ENCODE data around the gene TCEANC. TPM values are rescaled to one million over a fixed set of nuclear protein-coding genes. Genes with fewer than 3 reads are reported as not detected.
"Not testable (repeated sequence)": the region's sequence is repeated elsewhere in the genome, so short reads cannot be mapped to it uniquely, and the experiment has no call there.

The TCEANC gene
- total RNA-seq, 4 donors from 2014 or later, result 2.7 to 5.3 (median 4.0) TPM

DNA sequence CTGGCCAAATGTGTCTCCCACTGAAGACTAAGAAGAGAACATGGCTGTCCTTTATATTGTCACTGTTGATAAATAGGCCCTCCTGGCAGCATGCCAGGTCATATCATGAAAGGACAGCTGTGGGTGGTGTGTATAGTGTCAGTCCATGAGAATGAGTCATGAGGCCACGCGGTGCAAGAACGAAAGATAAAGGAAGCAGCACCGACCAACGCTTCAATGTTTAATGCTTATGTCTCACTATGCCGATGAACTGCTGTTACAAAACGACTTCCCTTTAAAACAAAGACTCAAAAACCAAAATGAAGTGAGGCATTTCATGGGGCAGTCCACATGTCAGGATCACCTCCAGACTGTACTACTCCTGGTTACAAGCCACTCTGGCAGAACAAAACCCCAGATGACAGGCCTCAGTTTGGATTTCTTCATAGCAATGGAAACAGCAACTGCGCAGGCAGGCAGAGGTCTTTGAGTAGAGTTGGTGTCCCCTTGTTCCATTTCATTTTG, 5.2 kb upstream of the TCEANC start:
- WGBS, 2 donors (ENCODE audit: low coverage in 1 of 2), result 14 to 59% methylated on average over 2 to 7 of the region's 8 CpGs
- Histone ChIP-seq H3K27ac (no peak overlapping the region), H3K4me1 (peaks cover 0 to 6% (median 0%) of the 10 kb centered on the region in 3 donors), H3K36me3 (no peaks in the 10 kb centered on the region), H3K4me3 (no peak overlapping the region), H3K27me3 (no peaks in the 10 kb centered on the region), H3K9me3 (no peaks in the 10 kb centered on the region)
- no peak for ATAC-seq
- TF ChIP-seq EP300 (IDR thresholded peaks at IDR 0.05), result no peak
- peak; percentile 16 for TF ChIP-seq POLR2AphosphoS5 (IDR thresholded peaks at IDR 0.05)
- TF ChIP-seq, protein P1, sequence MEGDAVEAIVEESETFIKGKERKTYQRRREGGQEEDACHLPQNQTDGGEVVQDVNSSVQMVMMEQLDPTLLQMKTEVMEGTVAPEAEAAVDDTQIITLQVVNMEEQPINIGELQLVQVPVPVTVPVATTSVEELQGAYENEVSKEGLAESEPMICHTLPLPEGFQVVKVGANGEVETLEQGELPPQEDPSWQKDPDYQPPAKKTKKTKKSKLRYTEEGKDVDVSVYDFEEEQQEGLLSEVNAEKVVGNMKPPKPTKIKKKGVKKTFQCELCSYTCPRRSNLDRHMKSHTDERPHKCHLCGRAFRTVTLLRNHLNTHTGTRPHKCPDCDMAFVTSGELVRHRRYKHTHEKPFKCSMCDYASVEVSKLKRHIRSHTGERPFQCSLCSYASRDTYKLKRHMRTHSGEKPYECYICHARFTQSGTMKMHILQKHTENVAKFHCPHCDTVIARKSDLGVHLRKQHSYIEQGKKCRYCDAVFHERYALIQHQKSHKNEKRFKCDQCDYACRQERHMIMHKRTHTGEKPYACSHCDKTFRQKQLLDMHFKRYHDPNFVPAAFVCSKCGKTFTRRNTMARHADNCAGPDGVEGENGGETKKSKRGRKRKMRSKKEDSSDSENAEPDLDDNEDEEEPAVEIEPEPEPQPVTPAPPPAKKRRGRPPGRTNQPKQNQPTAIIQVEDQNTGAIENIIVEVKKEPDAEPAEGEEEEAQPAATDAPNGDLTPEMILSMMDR (IDR thresholded peaks at IDR 0.05), result no peak
- no peak for TF ChIP-seq POLR2A (IDR thresholded peaks at IDR 0.05)

DNA sequence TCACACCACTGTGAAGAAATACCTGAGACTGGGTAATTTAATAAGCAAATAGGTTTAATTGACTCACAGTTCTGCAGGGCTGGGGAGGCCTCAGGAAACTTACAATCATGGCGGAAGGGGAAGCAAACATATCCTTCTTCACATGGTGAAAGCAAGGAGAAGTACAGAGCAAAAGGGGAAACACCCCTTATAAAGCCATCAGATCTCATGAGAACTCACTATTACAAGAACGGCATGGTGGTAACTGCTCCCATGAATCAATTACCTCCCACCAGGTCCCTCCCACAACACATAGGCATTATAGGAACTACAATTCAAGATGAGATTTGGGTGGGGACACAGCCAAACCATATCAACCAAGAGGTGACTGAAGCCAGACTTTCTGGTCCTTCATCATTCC, 4.6 kb upstream of the TCEANC start:
- H3K9me3 ChIP-seq, H3K27me3 ChIP-seq, H3K4me1 ChIP-seq, H3K4me3 ChIP-seq, ATAC-seq, H3K27ac ChIP-seq, H3K36me3 ChIP-seq: not testable (repeated sequence)
- 86% methylated on average over 2 of the region's 2 CpGs; no CpG with 5 or more reads in 1 of the 2 donors for WGBS, 2 donors (ENCODE audit: low coverage in 1 of 2)

DNA sequence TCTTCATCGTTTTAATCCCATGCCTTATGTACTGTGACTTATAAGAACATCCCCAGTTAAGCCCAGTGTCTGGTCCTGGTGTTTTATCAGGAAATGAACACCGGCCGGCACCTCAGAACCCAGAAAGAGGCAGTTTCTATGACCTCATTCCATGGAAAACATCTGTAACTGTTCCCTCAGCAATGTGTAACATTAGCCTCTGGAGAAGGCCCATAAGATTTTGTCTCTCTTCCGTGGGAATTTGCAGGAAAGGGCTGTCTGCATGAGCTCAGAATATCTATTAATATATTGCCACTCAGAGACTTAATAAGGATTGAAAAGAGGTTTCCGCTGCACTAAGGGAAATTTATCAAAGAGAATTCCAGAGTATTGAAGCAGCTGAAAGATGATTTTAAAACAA, 3.1 kb upstream of the TCEANC start:
- Histone ChIP-seq H3K36me3 (no peaks in the 10 kb centered on the region), H3K4me1 (peaks cover 0 to 14% (median 0%) of the 10 kb centered on the region in 3 donors), H3K27ac (no peak overlapping the region), H3K4me3 (no peak overlapping the region), H3K9me3 (no peaks in the 10 kb centered on the region), H3K27me3 (no peaks in the 10 kb centered on the region)
- 67% methylated on average over 5 of the region's 5 CpGs; no CpG with 5 or more reads in 1 of the 2 donors for WGBS, 2 donors (ENCODE audit: low coverage in 1 of 2)
- TF ChIP-seq POLR2AphosphoS5 (IDR thresholded peaks at IDR 0.05), result no peak
- TF ChIP-seq EP300 (IDR thresholded peaks at IDR 0.05), result no peak
- TF ChIP-seq, protein P1 (IDR thresholded peaks at IDR 0.05), result no peak
- no peak for TF ChIP-seq POLR2A (IDR thresholded peaks at IDR 0.05)
- no peak for ATAC-seq

DNA sequence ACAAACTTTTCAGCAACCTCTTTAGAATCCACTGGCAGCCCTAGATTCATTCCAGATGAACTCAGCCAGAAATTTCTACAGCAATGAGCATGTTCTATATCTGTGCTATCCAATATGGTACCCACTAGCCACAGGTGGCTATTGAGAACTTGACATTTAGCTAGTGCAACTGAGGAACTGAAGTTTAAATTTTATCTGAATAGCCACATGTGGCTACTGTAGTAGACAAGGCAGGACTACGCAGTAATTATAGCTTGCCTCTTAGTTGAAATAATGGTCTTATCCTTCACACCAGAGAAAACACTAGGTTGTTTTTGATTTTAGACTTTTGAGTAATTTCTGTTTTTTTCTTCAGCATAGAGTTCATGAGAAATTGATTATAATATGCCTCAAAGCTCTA, 2.6 kb upstream of the TCEANC start:
- Histone ChIP-seq H3K9me3 (no peaks in the 10 kb centered on the region), H3K27me3 (no peaks in the 10 kb centered on the region), H3K4me1 (peaks cover 0 to 14% (median 0%) of the 10 kb centered on the region in 3 donors), H3K36me3 (no peaks in the 10 kb centered on the region), H3K4me3 (no peak overlapping the region), H3K27ac (no peak overlapping the region)
- no peak for ATAC-seq
- 56 to 100% methylated on average over 1 of the region's 1 CpG for WGBS, 2 donors (ENCODE audit: low coverage in 1 of 2)
- TF ChIP-seq EP300 (IDR thresholded peaks at IDR 0.05), result no peak
- no peak for TF ChIP-seq POLR2A (IDR thresholded peaks at IDR 0.05)
- TF ChIP-seq, protein P1 (IDR thresholded peaks at IDR 0.05), result no peak
- no peak for TF ChIP-seq POLR2AphosphoS5 (IDR thresholded peaks at IDR 0.05)

DNA sequence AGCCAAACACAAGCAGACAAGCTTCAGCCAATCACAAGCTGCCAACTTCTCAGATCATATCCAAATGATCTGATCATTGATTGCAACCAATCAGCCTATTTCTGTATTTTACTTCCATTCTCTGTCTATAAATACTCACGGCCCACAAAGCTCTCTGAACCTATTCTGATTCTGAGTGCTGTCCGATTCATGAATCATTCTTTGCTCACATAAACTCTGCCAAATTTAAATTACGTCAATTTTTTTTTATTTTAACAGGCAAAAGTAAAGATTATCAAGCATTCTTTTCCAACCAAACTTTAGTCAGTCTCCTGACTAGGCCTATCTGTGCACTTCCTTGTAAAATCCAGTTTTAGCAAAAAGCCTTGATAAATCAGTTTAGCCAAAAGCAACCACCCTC, 1.8 kb upstream of the TCEANC start:
- Histone ChIP-seq H3K4me1 (peaks cover 0 to 14% (median 0%) of the 10 kb centered on the region in 3 donors), H3K9me3 (no peaks in the 10 kb centered on the region), H3K27me3 (no peaks in the 10 kb centered on the region), H3K27ac (no peak overlapping the region), H3K36me3 (no peaks in the 10 kb centered on the region), H3K4me3 (no peak overlapping the region)
- no peak for ATAC-seq
- TF ChIP-seq POLR2AphosphoS5 (IDR thresholded peaks at IDR 0.05), result no peak
- WGBS, 2 donors (ENCODE audit: low coverage in 1 of 2), result 31 to 89% methylated on average over 3 of the region's 3 CpGs

DNA sequence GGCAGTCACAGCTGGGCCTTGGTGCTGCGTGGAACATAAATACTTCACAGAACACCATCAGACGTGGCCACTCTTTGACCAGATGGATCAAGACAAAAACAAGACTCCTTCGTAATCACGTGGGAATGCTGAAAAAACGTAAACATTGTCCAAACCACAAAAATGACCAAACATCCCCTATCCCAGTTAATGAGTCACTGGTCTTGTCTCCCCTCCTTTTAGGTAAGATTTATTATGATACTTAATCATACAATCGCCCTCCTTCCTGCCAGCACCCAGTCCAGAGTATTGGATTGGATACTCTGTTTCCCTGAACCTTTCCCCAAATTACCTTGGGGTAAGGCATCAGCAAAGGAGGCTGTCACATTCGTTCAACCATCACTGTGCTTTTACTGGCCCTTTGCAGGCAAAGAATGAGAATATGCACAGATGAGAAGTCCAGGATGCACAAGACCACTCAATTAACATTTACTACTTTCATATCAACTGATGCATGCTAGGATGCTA, 601 bp upstream of the TCEANC start:
- no peak for TF ChIP-seq EP300 (IDR thresholded peaks at IDR 0.05)
- TF ChIP-seq, protein P1 (IDR thresholded peaks at IDR 0.05), result no peak
- TF ChIP-seq POLR2A (IDR thresholded peaks at IDR 0.05), result no peak
- TF ChIP-seq POLR2AphosphoS5 (IDR thresholded peaks at IDR 0.05), result no peak
- Histone ChIP-seq H3K27me3 (no peaks in the 10 kb centered on the region), H3K27ac (peak overlapping the region; percentile 73 to 94 (median 91)), H3K4me3 (peak overlapping the region; percentile 39 to 66), H3K9me3 (no peaks in the 10 kb centered on the region), H3K4me1 (peaks cover 0 to 14% (median 0%) of the 10 kb centered on the region in 3 donors), H3K36me3 (no peaks in the 10 kb centered on the region)
- WGBS, 2 donors (ENCODE audit: low coverage in 1 of 2), result 10 to 31% methylated on average over 3 to 6 of the region's 7 CpGs
- ATAC-seq, result no peak

Data from gastroesophageal sphincter (tissue), 4 donors.